Measurements from ENCODE around the gene LCP2. TPM values are rescaled to one million over a fixed set of nuclear protein-coding genes. Genes with fewer than 3 reads are reported as not detected.

Gene LCP2
- total RNA-seq, 1 experiment from 2014 or later: not detected

DNA sequence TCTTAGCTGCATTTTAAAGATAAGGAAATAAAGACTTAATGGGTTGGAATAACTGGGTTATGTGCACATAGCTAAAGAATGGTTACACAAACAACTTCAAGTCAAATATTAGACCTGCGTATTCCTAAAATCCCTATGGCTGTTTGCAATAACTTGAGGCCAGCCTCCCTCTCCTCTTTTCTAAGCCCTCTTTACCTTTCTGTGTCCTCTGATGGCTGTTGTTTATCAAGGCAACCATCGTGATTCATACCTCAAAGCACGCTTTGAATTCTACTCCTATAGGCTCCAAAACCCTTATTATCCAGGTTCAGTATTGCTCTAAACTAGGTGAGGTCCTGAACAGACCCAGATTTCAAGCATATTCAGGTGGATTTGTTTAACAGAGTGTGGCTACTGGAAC, 45.6 kb upstream of the LCP2 start:
- Histone ChIP-seq H3K27me3 (replicated peaks; ENCODE audit: control insufficient read depth, insufficient read depth, low read length) (no peaks in the 10 kb centered on the region; the same call in 1 of the 2 replicates), H3K4me3 (ENCODE audit: low read depth, low read length) (no peak overlapping the region), H3K4me1 (no peaks in the 10 kb centered on the region), H3K36me3 (ENCODE audit: control insufficient read depth, insufficient read depth, low read length) (no peaks in the 10 kb centered on the region), H3K9me3 (no peaks in the 10 kb centered on the region; the same call in 1 of the 2 replicates)
- Mint-ChIP-seq H3K27me3 (ENCODE audit: insufficient read depth, unreplicated experiment) (peaks cover 20% of the 10 kb centered on the region), H3K27ac (ENCODE audit: unreplicated experiment) (no peak overlapping the region), H3K4me1 (ENCODE audit: low read depth, unreplicated experiment) (no peaks in the 10 kb centered on the region), H3K36me3 (ENCODE audit: insufficient read depth, unreplicated experiment) (no peaks in the 10 kb centered on the region), H3K9me3 (ENCODE audit: unreplicated experiment) (peaks cover 21% of the 10 kb centered on the region), H3K4me3 (ENCODE audit: unreplicated experiment) (no peak overlapping the region)
- ChIA-PET CTCF (no interaction called here), POLR2A (no interaction called here)
- intact Hi-C loops (cut with micrococcal nuclease; ENCODE audit: unreplicated experiment): loop anchor here (10.0 kb wide), 1 partner anchor 118 kb away; no protein-coding TSS in a partner anchor
- TF ChIP-seq, protein P1, sequence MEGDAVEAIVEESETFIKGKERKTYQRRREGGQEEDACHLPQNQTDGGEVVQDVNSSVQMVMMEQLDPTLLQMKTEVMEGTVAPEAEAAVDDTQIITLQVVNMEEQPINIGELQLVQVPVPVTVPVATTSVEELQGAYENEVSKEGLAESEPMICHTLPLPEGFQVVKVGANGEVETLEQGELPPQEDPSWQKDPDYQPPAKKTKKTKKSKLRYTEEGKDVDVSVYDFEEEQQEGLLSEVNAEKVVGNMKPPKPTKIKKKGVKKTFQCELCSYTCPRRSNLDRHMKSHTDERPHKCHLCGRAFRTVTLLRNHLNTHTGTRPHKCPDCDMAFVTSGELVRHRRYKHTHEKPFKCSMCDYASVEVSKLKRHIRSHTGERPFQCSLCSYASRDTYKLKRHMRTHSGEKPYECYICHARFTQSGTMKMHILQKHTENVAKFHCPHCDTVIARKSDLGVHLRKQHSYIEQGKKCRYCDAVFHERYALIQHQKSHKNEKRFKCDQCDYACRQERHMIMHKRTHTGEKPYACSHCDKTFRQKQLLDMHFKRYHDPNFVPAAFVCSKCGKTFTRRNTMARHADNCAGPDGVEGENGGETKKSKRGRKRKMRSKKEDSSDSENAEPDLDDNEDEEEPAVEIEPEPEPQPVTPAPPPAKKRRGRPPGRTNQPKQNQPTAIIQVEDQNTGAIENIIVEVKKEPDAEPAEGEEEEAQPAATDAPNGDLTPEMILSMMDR (IDR thresholded peaks at IDR 0.05; ENCODE audit: insufficient read depth in 1 of 2, low read depth in 1 of 2, low read length in 1 of 2, severe bottlenecking in 1 of 2, unreplicated experiment in 1 of 2): no peak
- no TSS peak for BruUV-seq (replicated peaks)
- no peak for DNase-seq

- TF ChIP-seq, protein P1 (IDR thresholded peaks at IDR 0.05; ENCODE audit: insufficient read depth in 1 of 2, low read depth in 1 of 2, low read length in 1 of 2, severe bottlenecking in 1 of 2, unreplicated experiment in 1 of 2): no peak
- POLR2A ChIA-PET: no interaction called here
- CTCF ChIA-PET: no interaction called here
Observed at GRCh38 chr5:170342153-170342725, 44.7 kb upstream of the LCP2 start.

GRCh38 chr5:170341545-170341944, 44.0 kb upstream of the LCP2 start:
- ChIA-PET POLR2A (no interaction called here), CTCF (no interaction called here)
- H3K9me3 ChIP-seq: no peaks in the 10 kb centered on the region; the same call in 1 of the 2 replicates
- TF ChIP-seq, protein P1 (IDR thresholded peaks at IDR 0.05; ENCODE audit: insufficient read depth in 1 of 2, low read depth in 1 of 2, low read length in 1 of 2, severe bottlenecking in 1 of 2, unreplicated experiment in 1 of 2): no peak
- intact Hi-C loops (cut with micrococcal nuclease; ENCODE audit: unreplicated experiment): loop anchor here (10.0 kb wide), 1 partner anchor 117 kb away; no protein-coding TSS in a partner anchor
- no peaks in the 10 kb centered on the region for H3K36me3 ChIP-seq (ENCODE audit: control insufficient read depth, insufficient read depth, low read length)
- H3K4me3 ChIP-seq (ENCODE audit: low read depth, low read length): no peak overlapping the region
- no peaks in the 10 kb centered on the region for H3K4me1 ChIP-seq
- Mint-ChIP-seq H3K27ac (ENCODE audit: unreplicated experiment) (no peak overlapping the region), H3K27me3 (ENCODE audit: insufficient read depth, unreplicated experiment) (peaks cover 16% of the 10 kb centered on the region), H3K4me3 (ENCODE audit: unreplicated experiment) (no peak overlapping the region), H3K9me3 (ENCODE audit: unreplicated experiment) (peaks cover 21% of the 10 kb centered on the region), H3K36me3 (ENCODE audit: insufficient read depth, unreplicated experiment) (no peaks in the 10 kb centered on the region), H3K4me1 (ENCODE audit: low read depth, unreplicated experiment) (no peaks in the 10 kb centered on the region)
- H3K27me3 ChIP-seq (replicated peaks; ENCODE audit: control insufficient read depth, insufficient read depth, low read length): no peaks in the 10 kb centered on the region; the same call in 1 of the 2 replicates
- no peak for DNase-seq
- BruUV-seq (replicated peaks): no TSS peak

More at GRCh38 chr5:170342153-170342725, 44.7 kb upstream of the LCP2 start:
- Mint-ChIP-seq H3K9me3 (ENCODE audit: unreplicated experiment) (peaks cover 21% of the 10 kb centered on the region), H3K4me3 (ENCODE audit: unreplicated experiment) (no peak overlapping the region), H3K36me3 (ENCODE audit: insufficient read depth, unreplicated experiment) (no peaks in the 10 kb centered on the region), H3K27ac (ENCODE audit: unreplicated experiment) (no peak overlapping the region), H3K27me3 (ENCODE audit: insufficient read depth, unreplicated experiment) (peaks cover 13% of the 10 kb centered on the region), H3K4me1 (ENCODE audit: low read depth, unreplicated experiment) (no peaks in the 10 kb centered on the region)
- intact Hi-C loops (cut with micrococcal nuclease; ENCODE audit: unreplicated experiment): loop anchor here (10.0 kb wide), 1 partner anchor 117 kb away; no protein-coding TSS in a partner anchor
- no peaks in the 10 kb centered on the region; the same call in 1 of the 2 replicates for H3K9me3 ChIP-seq
- no peaks in the 10 kb centered on the region for H3K36me3 ChIP-seq (ENCODE audit: control insufficient read depth, insufficient read depth, low read length)
- no peaks in the 10 kb centered on the region; the same call in 1 of the 2 replicates for H3K27me3 ChIP-seq (replicated peaks; ENCODE audit: control insufficient read depth, insufficient read depth, low read length)
- no peak for DNase-seq
- no peak overlapping the region for H3K4me3 ChIP-seq (ENCODE audit: low read depth, low read length)
- BruUV-seq (replicated peaks): no TSS peak
- H3K4me1 ChIP-seq: no peaks in the 10 kb centered on the region
